SK-MEL-5 (cell line): ENCODE measurements around the gene MAD2L2. TPM values are rescaled to one million over a fixed set of nuclear protein-coding genes. Genes with fewer than 3 reads are reported as not detected.

Experiments
- DNase-seq: peaks from one replicate; pipeline ENCODE4 v3.0.0-alpha.2; 2016; ENCODE audit warnings: low read depth, low spot score
- in situ Hi-C: cut with HindIII; loops from 2 replicates; pipeline ENCODE4 v1.10.0; 2016; ENCODE audit warnings: low sequenced_read_pairs, high pct_unique_total_duplicates, low pct_unique_long_range_greater_than_20kb
- total RNA-seq: library from RNA; depleted of rRNA; stranded (reverse); fragments of >200 nt; shearing (Covaris generic); gene quantifications from 2 replicates; pipeline ENCODE4 v1.2.3, GENCODE V29; 2014

The MAD2L2 gene
- total RNA-seq, 1 experiment from 2014 or later, result 64.8 TPM

GRCh38 chr1:11671205-11671543 lies 9.8 kb downstream of the MAD2L2 start:
- no peak for DNase-seq
- in situ Hi-C loops, result no loop called here

GRCh38 chr1:11670747-11671146 lies 10.2 kb downstream of the MAD2L2 start:
- DNase-seq, result no peak
- in situ Hi-C loops, result no loop called here

- no peak for DNase-seq
- in situ Hi-C loops, result no loop called here
Observed at GRCh38 chr1:11668516-11668915, 12.4 kb downstream of the MAD2L2 start.

GRCh38 chr1:11664336-11665065 lies 16.4 kb downstream of the MAD2L2 start:
- in situ Hi-C loops, result no loop called here
- no peak for DNase-seq

GRCh38 chr1:11661103-11661502 lies 19.8 kb downstream of the MAD2L2 start:
- no peak for DNase-seq
- in situ Hi-C loops, result no loop called here

- no peak for DNase-seq
- in situ Hi-C loops, result no loop called here
Observed at GRCh38 chr1:11659748-11660147, 21.2 kb downstream of the MAD2L2 start.

- DNase-seq, result no peak
- in situ Hi-C loops, result no loop called here
Observed at GRCh38 chr1:11658542-11658941, 22.4 kb downstream of the MAD2L2 start.

- in situ Hi-C loops, result no loop called here
- DNase-seq, result no peak
Observed at GRCh38 chr1:11657654-11658053, 23.3 kb downstream of the MAD2L2 start.

GRCh38 chr1:11654939-11655808 lies 25.8 kb downstream of the MAD2L2 start:
- in situ Hi-C loops, result no loop called here

GRCh38 chr1:11654137-11654938 lies 26.6 kb downstream of the MAD2L2 start, which contains the start of the genes FBXO2 and FBXO44:
Gene FBXO2, minus strand, starts transcription at chr1:11654429. Its CDS starts 89 bp downstream, at chr1:11654340.
Gene FBXO44, plus strand, starts transcription at chr1:11654877. Its CDS starts 959 bp downstream, at chr1:11655836.
- in situ Hi-C loops, result no loop called here
- no peak for DNase-seq

More at GRCh38 chr1:11654939-11655808, 25.8 kb downstream of the MAD2L2 start:
- DNase-seq, result no peak

- DNase-seq, result no peak
- in situ Hi-C loops, result no loop called here
Observed at GRCh38 chr1:11653861-11654136, 27.1 kb downstream of the MAD2L2 start.

- in situ Hi-C loops, result no loop called here
Observed at GRCh38 chr1:11653101-11653860, 27.7 kb downstream of the MAD2L2 start.

GRCh38 chr1:11652203-11652780 lies 28.7 kb downstream of the MAD2L2 start:
- in situ Hi-C loops, result no loop called here
- DNase-seq, result no peak

More at GRCh38 chr1:11653101-11653860, 27.7 kb downstream of the MAD2L2 start:
- no peak for DNase-seq

GRCh38 chr1:11651017-11651416 lies 29.9 kb downstream of the MAD2L2 start:
- no peak for DNase-seq

GRCh38 chr1:11650331-11650991 lies 30.5 kb downstream of the MAD2L2 start:
- DNase-seq, result peak; percentile 74
- in situ Hi-C loops, result no loop called here

More at GRCh38 chr1:11651017-11651416, 29.9 kb downstream of the MAD2L2 start:
- in situ Hi-C loops, result no loop called here

GRCh38 chr1:11649624-11650330 lies 31.2 kb downstream of the MAD2L2 start:
- DNase-seq, result no peak
- in situ Hi-C loops, result no loop called here
